GM12878 (cell line): Measurements from ENCODE around the gene CCDC107. TPM values are rescaled to one million over a fixed set of nuclear protein-coding genes. Genes with fewer than 3 reads are reported as not detected.
A peak's percentile ranks its signal among the peaks of the same experiment; 100 is the strongest.

Source experiments
- ATAC-seq: fragments of 200-7000 bp; cut with Tn5 transposase; 3 replicates; pipeline ENCODE4 v1.9.1; 2020; ENCODE audit warnings: mild to moderate bottlenecking, moderate library complexity
- BruUV-seq: library from RNA; stranded (reverse); fragments of 400-500 nt; replicated peaks from 2 replicates; lab custom pipeline; 2021; lab: Mats Ljungman, UMichigan
- CTCF ChIA-PET: fragments of 300-600 bp; sonication (Branson Sonifier 250); formaldehyde crosslinking; extraction: SDS; loops from one replicate; lab custom pipeline; 2021; ENCODE audit warnings: inconsistent platforms; lab: Yijun Ruan, JAX
- POLR2A ChIA-PET: fragments of 350-600 bp; formaldehyde crosslinking; extraction: SDS; loops from one replicate; lab custom pipeline; 2021; ENCODE audit warnings: inconsistent platforms; lab: Charles Lee
- RAD21 ChIA-PET: fragments of 300-600 bp; sonication (Branson Sonifier 250); formaldehyde crosslinking; loops from one replicate; lab custom pipeline; 2023; ENCODE audit warnings: antibody characterized with exemption; ENCODE audit not compliant: unreplicated experiment; lab: Charles Lee
- SMC1A ChIA-PET: fragments of 300-600 bp; sonication (Branson Sonifier 250); formaldehyde crosslinking; loops from one replicate; lab custom pipeline; 2023; ENCODE audit not compliant: unreplicated experiment, uncharacterized antibody; lab: Charles Lee
- DNase-seq: peaks from one replicate; pipeline ENCODE4 v3.0.0-alpha.2; 2011; ENCODE audit warnings: low read depth, low spot score
- FAIRE-seq: peaks from 3 replicates; lab custom pipeline; 2011; peaks lifted over from hg19 to GRCh38; lab: Jason Lieb, UNC
- H2AFZ ChIP-seq: 2 replicates; pipeline ENCODE4 v1.6.0; 2011; ENCODE audit warnings: low read depth, low read length, control low read depth; ENCODE audit not compliant: control insufficient read depth
- H3K27ac ChIP-seq: 2 replicates; pipeline ENCODE4 v1.5.1; 2011; ENCODE audit warnings: control low read depth; ENCODE audit not compliant: control insufficient read depth, insufficient read depth
- H3K27me3 ChIP-seq, 2 experiments: replicated peaks in 1 of 2; 2 replicates each; pipeline versions ENCODE4 v1.6.0 to v1.6.1; 2011; ENCODE audit warnings: low read length in 1 of 2; ENCODE audit not compliant: control insufficient read depth in 2 of 2, insufficient read depth in 2 of 2
- H3K36me3 ChIP-seq, 2 experiments: 2 replicates each; pipeline ENCODE4 v1.5.1; 2011; ENCODE audit warnings: low read length in 1 of 2; ENCODE audit not compliant: control insufficient read depth in 2 of 2, insufficient read depth in 2 of 2
- H3K4me1 ChIP-seq: 2 replicates; pipeline ENCODE4 v1.6.1; 2011; ENCODE audit warnings: mild to moderate bottlenecking, low read length, moderate library complexity, mixed read lengths; ENCODE audit not compliant: control insufficient read depth, insufficient read depth
- H3K4me2 ChIP-seq: 2 replicates; pipeline ENCODE4 v1.6.0; 2011; ENCODE audit warnings: control low read depth; ENCODE audit not compliant: control insufficient read depth, insufficient read depth
- H3K4me3 ChIP-seq: fragments of 200-600 bp; sonication (generic); 2 replicates; pipeline ENCODE4 v1.5.1; 2016
- H3K79me2 ChIP-seq: 2 replicates; pipeline ENCODE4 v1.6.0; 2011; ENCODE audit warnings: low read length; ENCODE audit not compliant: control insufficient read depth, insufficient read depth
- H3K9ac ChIP-seq: 2 replicates; pipeline ENCODE4 v1.8.0; 2011; ENCODE audit warnings: low read length, control low read depth, mixed read lengths; ENCODE audit not compliant: control insufficient read depth, insufficient read depth
- H3K9me3 ChIP-seq: replicated peaks from 3 replicates; pipeline ENCODE4 v1.5.1; 2011; ENCODE audit warnings: mild to moderate bottlenecking, low read length; ENCODE audit not compliant: control insufficient read depth, insufficient read depth
- H4K20me1 ChIP-seq: 2 replicates; pipeline ENCODE4 v1.6.0; 2011; ENCODE audit not compliant: control insufficient read depth, insufficient read depth
- DPF2 ChIP-seq: fragments of 450-650 bp; IDR thresholded peaks from 2 replicates; pipeline ENCODE4 v1.6.1; 2017; ENCODE audit warnings: mild to moderate bottlenecking
- IKZF1 ChIP-seq: fragments of 450-650 bp; conservative IDR thresholded peaks from 2 replicates; pipeline ENCODE4 v1.6.1; 2017; ENCODE audit warnings: antibody characterized with exemption, mild to moderate bottlenecking
- IRF4 ChIP-seq: IDR thresholded peaks from 2 replicates; pipeline ENCODE4 v1.6.1; 2011; ENCODE audit warnings: low read depth, low read length
- NRF1 ChIP-seq: conservative IDR thresholded peaks from 2 replicates; pipeline ENCODE4 v1.6.1; 2011; ENCODE audit warnings: mild to moderate bottlenecking, low read depth, low read length, improper control_type of control experiment
- SP1 ChIP-seq: IDR thresholded peaks from one replicate; pipeline ENCODE4 v1.6.1; 2011; ENCODE audit warnings: low read depth, low read length
- YY1 ChIP-seq: IDR thresholded peaks from 2 replicates; pipeline ENCODE4 v1.6.1; 2011; ENCODE audit warnings: low read depth, mild to moderate bottlenecking, low read length
- ZNF207 ChIP-seq: fragments of 450-650 bp; IDR thresholded peaks from 2 replicates; pipeline ENCODE4 v1.6.1; 2014; ENCODE audit warnings: antibody characterized with exemption, mild to moderate bottlenecking, borderline replicate concordance
- WGBS: methylation state at CpG from one replicate; pipeline ENCODE4 v1.1.6; 2016; ENCODE audit warnings: low lambda C conversion rate; ENCODE audit not compliant: insufficient replicate concordance, insufficient coverage; ENCODE audit errors: missing lambda C conversion rate; 5-methylcytosine and 5-hydroxymethylcytosine counted together
- in situ Hi-C: fragments of 300-500 bp; cut with MboI; formaldehyde crosslinking; loops from 9 replicates; pipeline ENCODE4 v1.14.3; 2018; ENCODE audit warnings: mixed read lengths
- intact Hi-C: fragments of 100-400 bp; cut with micrococcal nuclease; formaldehyde crosslinking; loops from one replicate; pipeline ENCODE4 v1.14.2; 2022; ENCODE audit not compliant: unreplicated experiment
- polyA plus RNA-seq, 11 experiments: library from polyadenylated mRNA; depleted of rRNA in 4 of 11; unstranded in 6 of 11; stranded (reverse) in 5 of 11; fragments of >200 nt; fragmentation: Nextera tagmentation in 4 of 11; fragmentation: Illumina TruSeq in 1 of 11; extraction: Ambion mirVana in 4 of 11; extraction: Trizol in 1 of 11; gene quantifications; 1 replicate in 1 of 11; 2 replicates in 10 of 11; pipeline versions ENCODE4 v1.2.1 to v1.2.3, GENCODE V29; 2011 to 2016; ENCODE audit warnings: inconsistent platforms in 2 of 11, missing spikeins in 2 of 11, low read depth in 1 of 11
- total RNA-seq, 4 experiments: library from RNA; depleted of rRNA in 3 of 4; stranded (reverse); fragments of >200 nt in 3 of 4; fragmentation: Illumina TruSeq in 1 of 4; extraction: Trizol in 1 of 4; gene quantifications; 2 replicates each; pipeline versions ENCODE4 v1.2.1 to v1.2.3, GENCODE V29; 2013 to 2021

The CCDC107 gene
- total and polyA plus RNA-seq, 10 of the 15 experiments (the other 5 are each of a cell fraction or from before 2014, with no cell fraction given) = 0.19 to 18.3 (median 10.6) TPM

- in situ Hi-C loops = no loop called here
- no peaks in the 10 kb centered on the region for H3K79me2 ChIP-seq
- 21% methylated on average over 50 of the region's 51 CpGs for WGBS
- 0 out of 2 replicates have a peak, but pooled peaks have one; percentile 32 for TF ChIP-seq IKZF1
- no peak for TF ChIP-seq IRF4
- TF ChIP-seq YY1 = peak; percentile 55
- no peak for TF ChIP-seq ZNF207
- TF ChIP-seq SP1 = no peak
- TF ChIP-seq NRF1 = peak; percentile 28; the same call in 1 of the 2 replicates
- 0 out of 2 replicates have a peak, but pooled peaks have one; percentile 16 for TF ChIP-seq DPF2
- peaks cover 3 to 7% of the 10 kb centered on the region in 2 experiments for H3K27me3 ChIP-seq
- H3K4me2 ChIP-seq = peak overlapping the region; percentile 69
- CTCF ChIA-PET = interaction anchor here (0.7 to 2.5 kb wide), 4 partner anchors 11 to 30 kb away, joined by 3 to 9 read pairs (median 8); partner anchors contain the start of gene ARHGEF39
- H3K27ac ChIP-seq = no peak overlapping the region
- intact Hi-C loops = no loop called here
- H3K9ac ChIP-seq = no peak overlapping the region
- POLR2A ChIA-PET = interaction anchor here (0.6 to 1.9 kb wide), 3 partner anchors 10 to 18 kb away, joined by 3 to 11 read pairs (median 7); partner anchors contain the start of genes ARHGEF39, CCDC107 and RMRP
- peaks cover 8% of the 10 kb centered on the region for H3K4me1 ChIP-seq
- DNase-seq (no peak), FAIRE-seq (no peak), ATAC-seq (peak; percentile 66)
- SMC1A ChIA-PET = interaction anchor here (0.9 to 1.7 kb wide), 3 partner anchors 10 to 16 kb away, joined by 3 to 4 read pairs (median 3); no protein-coding TSS in a partner anchor
- H3K36me3 ChIP-seq = no peaks in the 10 kb centered on the region
- H3K9me3 ChIP-seq = no peaks in the 10 kb centered on the region
- BruUV-seq = no TSS peak
- peak overlapping the region; percentile 22; the same call in 1 of the 2 replicates for H3K4me3 ChIP-seq
- H4K20me1 ChIP-seq = no peaks in the 10 kb centered on the region
- RAD21 ChIA-PET = interaction anchor here (0.9 to 1.1 kb wide), 2 partner anchors 21 to 1272 kb away, joined by 3 to 4 read pairs; no protein-coding TSS in a partner anchor
- peak overlapping the region; percentile 41 for H2AFZ ChIP-seq
Observed at GRCh38 chr9:35675732-35676392, 17.8 kb downstream of the CCDC107 start.
